ENCODE results near the gene NFIB.

- TF ChIP-seq EZH2phosphoT487 (IDR thresholded peaks at IDR 0.05): no peak
- TF ChIP-seq CTCF (IDR thresholded peaks at IDR 0.05): no peak
- no peak for TF ChIP-seq EZH2 (IDR thresholded peaks at IDR 0.05)
Observed at GRCh38 chr9:14210428-14210827, 103.5 kb downstream of the NFIB start.
